Astrocyte (in vitro differentiated cells and primary cell): ENCODE measurements around the gene ANKRD53. TPM values are rescaled to one million over a fixed set of nuclear protein-coding genes. Genes with fewer than 3 reads are reported as not detected.

Experiments
- DNase-seq: peaks from one replicate; pipeline ENCODE4 v3.0.0-alpha.2; 2010; ENCODE audit warnings: low read depth
- FAIRE-seq: peaks from 2 replicates; lab custom pipeline; 2011; peaks lifted over from hg19 to GRCh38; lab: Jason Lieb, UNC
- H2AFZ ChIP-seq: 2 replicates; pipeline ENCODE4 v1.6.0; 2012; ENCODE audit warnings: low read depth, low read length, inconsistent platforms
- H3K27ac ChIP-seq: 2 replicates; pipeline ENCODE4 v1.5.1; 2011; ENCODE audit warnings: low read depth, low read length, inconsistent platforms
- H3K27me3 ChIP-seq: 2 replicates; pipeline ENCODE4 v1.6.0; 2011; ENCODE audit warnings: low read length, inconsistent platforms; ENCODE audit not compliant: insufficient read depth
- H3K36me3 ChIP-seq: 2 replicates; pipeline ENCODE4 v1.5.1; 2011; ENCODE audit warnings: low read length, inconsistent platforms; ENCODE audit not compliant: insufficient read depth
- H3K4me1 ChIP-seq: 2 replicates; pipeline ENCODE4 v1.5.1; 2011; ENCODE audit warnings: low read length, inconsistent platforms; ENCODE audit not compliant: insufficient read depth
- H3K4me2 ChIP-seq: 2 replicates; pipeline ENCODE4 v1.6.0; 2012; ENCODE audit warnings: low read length, inconsistent platforms
- H3K4me3 ChIP-seq: 2 replicates; pipeline ENCODE4 v1.5.1; 2011; ENCODE audit warnings: low read depth, mild to moderate bottlenecking, low read length, inconsistent platforms; ENCODE audit not compliant: insufficient read depth
- H3K79me2 ChIP-seq: 2 replicates; pipeline ENCODE4 v1.6.0; 2012; ENCODE audit warnings: mild to moderate bottlenecking, low read length, inconsistent platforms; ENCODE audit not compliant: insufficient read depth
- H3K9ac ChIP-seq: 2 replicates; pipeline ENCODE4 v1.6.0; 2012; ENCODE audit warnings: mild to moderate bottlenecking, low read length, inconsistent platforms
- H3K9me3 ChIP-seq: 2 replicates; pipeline ENCODE4 v1.5.1; 2012; ENCODE audit warnings: low read depth, mild to moderate bottlenecking, low read length, inconsistent platforms; ENCODE audit not compliant: insufficient read depth
- H4K20me1 ChIP-seq: 2 replicates; pipeline ENCODE4 v1.6.0; 2012; ENCODE audit warnings: low read length, inconsistent platforms; ENCODE audit not compliant: insufficient read depth
- H3K27ac Mint-ChIP-seq: one replicate; pipeline ENCODE4 v1.8.0; 2021; ENCODE audit warnings: mild to moderate bottlenecking, mixed read lengths; ENCODE audit not compliant: unreplicated experiment
- H3K27me3 Mint-ChIP-seq: one replicate; pipeline ENCODE4 v1.8.0; 2021; ENCODE audit warnings: low read depth, mixed read lengths; ENCODE audit not compliant: unreplicated experiment
- H3K36me3 Mint-ChIP-seq: one replicate; pipeline ENCODE4 v1.8.0; 2021; ENCODE audit warnings: low read depth, mixed read lengths; ENCODE audit not compliant: unreplicated experiment
- H3K4me1 Mint-ChIP-seq: one replicate; pipeline ENCODE4 v1.8.0; 2021; ENCODE audit warnings: low read depth, mixed read lengths; ENCODE audit not compliant: unreplicated experiment
- H3K4me3 Mint-ChIP-seq: one replicate; pipeline ENCODE4 v1.8.0; 2021; ENCODE audit warnings: mild to moderate bottlenecking, moderate library complexity, mixed read lengths; ENCODE audit not compliant: unreplicated experiment
- H3K9me3 Mint-ChIP-seq: one replicate; pipeline ENCODE4 v1.8.0; 2021; ENCODE audit warnings: mild to moderate bottlenecking, mixed read lengths; ENCODE audit not compliant: unreplicated experiment
- CTCF ChIP-seq: IDR thresholded peaks from 2 replicates; pipeline ENCODE4 v1.5.1; 2011; ENCODE audit warnings: low read depth, mild to moderate bottlenecking, inconsistent platforms, low read length, moderate library complexity; ENCODE audit not compliant: insufficient read depth
- EZH2 ChIP-seq: IDR thresholded peaks from 2 replicates; pipeline ENCODE4 v1.6.1; 2012; ENCODE audit warnings: mild to moderate bottlenecking, low read length, inconsistent platforms; ENCODE audit not compliant: insufficient read depth
- total RNA-seq: library from RNA; stranded (reverse); gene quantifications from 2 replicates; pipeline ENCODE4 v1.2.1, GENCODE V29; 2021

The ANKRD53 gene
- total RNA-seq, 1 donor from 2014 or later, result 1.1 TPM

- DNase-seq, result peak; percentile 22
- Mint-ChIP-seq H3K4me1 (no peaks in the 10 kb centered on the region), H3K27ac (peak overlapping the region; percentile 69), H3K9me3 (no peaks in the 10 kb centered on the region), H3K4me3 (no peak overlapping the region), H3K27me3 (peaks cover 8% of the 10 kb centered on the region), H3K36me3 (no peaks in the 10 kb centered on the region)
- no peaks in the 10 kb centered on the region for H3K79me2 ChIP-seq
- H3K9ac ChIP-seq, result no peak overlapping the region
- TF ChIP-seq EZH2 (no peak), CTCF (peak; percentile 78)
- H3K4me2 ChIP-seq, result peak overlapping the region; percentile 77
- H4K20me1 ChIP-seq, result no peaks in the 10 kb centered on the region
- FAIRE-seq, result no peak
- no peaks in the 10 kb centered on the region for H3K27me3 ChIP-seq
- H3K4me1 ChIP-seq, result no peaks in the 10 kb centered on the region
- peak overlapping the region; percentile 97 for H2AFZ ChIP-seq
- H3K9me3 ChIP-seq, result no peaks in the 10 kb centered on the region
- no peak overlapping the region for H3K27ac ChIP-seq
- H3K36me3 ChIP-seq, result no peaks in the 10 kb centered on the region
- peak overlapping the region; percentile 29 for H3K4me3 ChIP-seq
These were observed 22.6 kb downstream of the ANKRD53 start for GRCh38 chr2:71000780-71001591.

- no peak overlapping the region for H3K4me3 Mint-ChIP-seq
- no peaks in the 10 kb centered on the region for H4K20me1 ChIP-seq
- H3K27me3 Mint-ChIP-seq, result peaks cover 8% of the 10 kb centered on the region
- H3K79me2 ChIP-seq, result no peaks in the 10 kb centered on the region
- FAIRE-seq (no peak), DNase-seq (no peak)
- H3K4me2 ChIP-seq, result no peak overlapping the region
- no peak overlapping the region for H3K27ac Mint-ChIP-seq
- H3K4me1 Mint-ChIP-seq, result peaks cover 3% of the 10 kb centered on the region
- H3K4me1 ChIP-seq, result no peaks in the 10 kb centered on the region
- H3K9me3 ChIP-seq, result no peaks in the 10 kb centered on the region
- no peak overlapping the region for H3K4me3 ChIP-seq
- H2AFZ ChIP-seq, result peak overlapping the region; percentile 97
- H3K27me3 ChIP-seq, result no peaks in the 10 kb centered on the region
- no peak overlapping the region for H3K9ac ChIP-seq
- H3K9me3 Mint-ChIP-seq, result no peaks in the 10 kb centered on the region
- no peak for TF ChIP-seq CTCF
- no peak for TF ChIP-seq EZH2
- no peak overlapping the region for H3K27ac ChIP-seq
- no peaks in the 10 kb centered on the region for H3K36me3 Mint-ChIP-seq
- no peaks in the 10 kb centered on the region for H3K36me3 ChIP-seq
These were observed 23.1 kb downstream of the ANKRD53 start for GRCh38 chr2:71001592-71001927.

GRCh38 chr2:71001981-71002570 is 23.6 kb downstream of the ANKRD53 start:
- Histone ChIP-seq H3K4me3 (no peak overlapping the region), H4K20me1 (no peaks in the 10 kb centered on the region), H2AFZ (peak overlapping the region; percentile 10), H3K79me2 (no peaks in the 10 kb centered on the region), H3K9me3 (no peaks in the 10 kb centered on the region), H3K36me3 (no peaks in the 10 kb centered on the region), H3K4me2 (no peak overlapping the region), H3K4me1 (no peaks in the 10 kb centered on the region), H3K9ac (no peak overlapping the region), H3K27me3 (no peaks in the 10 kb centered on the region), H3K27ac (no peak overlapping the region)
- no peak for TF ChIP-seq CTCF
- no peak for TF ChIP-seq EZH2
- peaks cover 6% of the 10 kb centered on the region for H3K4me1 Mint-ChIP-seq
- H3K4me3 Mint-ChIP-seq, result no peak overlapping the region
- H3K27me3 Mint-ChIP-seq, result peaks cover 11% of the 10 kb centered on the region
- no peak overlapping the region for H3K27ac Mint-ChIP-seq
- FAIRE-seq, result no peak
- DNase-seq, result no peak
- no peaks in the 10 kb centered on the region for H3K36me3 Mint-ChIP-seq
- no peaks in the 10 kb centered on the region for H3K9me3 Mint-ChIP-seq
